HG02870 (cell line): ENCODE measurements around the gene DDX24.

Experiments
- ATAC-seq: cut with Tn5 transposase; IDR thresholded peaks from one replicate; pipeline ENCODE4 v1.9.1; 2021; ENCODE audit warnings: mild to moderate bottlenecking, moderate library complexity; ENCODE audit not compliant: unreplicated experiment

The DDX24 gene

GRCh38 chr14:94114589-94115057 is 33.6 kb upstream of the DDX24 start:
- no peak for ATAC-seq

GRCh38 chr14:94113908-94114588 is 33.0 kb upstream of the DDX24 start:
- ATAC-seq: no peak

DNA sequence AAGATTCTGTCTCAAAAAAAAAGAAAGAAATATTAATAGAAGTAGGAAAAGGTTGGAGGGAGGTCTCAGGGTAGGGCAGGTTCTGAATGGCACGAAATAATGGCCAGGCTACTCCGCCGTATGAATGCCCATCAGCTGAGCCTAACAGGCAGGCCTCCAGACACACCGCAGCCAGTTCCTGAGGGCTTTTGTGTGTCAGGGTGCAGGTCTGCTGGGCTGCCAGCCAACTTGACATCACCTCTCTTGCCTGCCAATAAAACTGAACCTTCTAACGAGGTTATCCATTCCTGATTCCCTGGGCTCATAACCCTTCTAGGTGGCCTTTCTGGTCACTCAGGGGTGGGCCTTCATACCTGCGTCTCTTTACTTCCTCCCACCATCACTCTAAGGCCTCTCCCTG is 32.5 kb upstream of the DDX24 start:
- ATAC-seq: no peak

DNA sequence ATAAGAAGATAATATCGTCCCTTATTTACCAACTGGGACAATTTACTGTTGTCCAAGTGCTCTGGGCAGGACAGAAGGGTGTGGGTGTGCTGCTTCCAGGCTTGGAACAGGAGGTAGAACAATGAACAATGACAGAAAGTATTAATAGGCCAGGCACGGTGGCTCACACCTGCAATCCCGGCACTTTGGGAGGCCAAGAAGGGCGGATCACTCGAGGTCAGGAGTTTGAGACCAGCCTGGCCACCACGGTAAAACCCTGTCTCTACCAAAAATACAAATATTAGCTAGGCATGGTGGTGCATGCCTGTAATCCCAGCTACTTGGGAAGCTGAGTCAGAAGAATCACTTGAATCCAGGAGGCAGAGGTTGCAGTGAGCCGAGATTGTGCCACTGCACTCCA is 32.1 kb upstream of the DDX24 start:
- ATAC-seq: no peak

- ATAC-seq: no peak
These were observed 31.6 kb upstream of the DDX24 start for GRCh38 chr14:94112513-94113063.

DNA sequence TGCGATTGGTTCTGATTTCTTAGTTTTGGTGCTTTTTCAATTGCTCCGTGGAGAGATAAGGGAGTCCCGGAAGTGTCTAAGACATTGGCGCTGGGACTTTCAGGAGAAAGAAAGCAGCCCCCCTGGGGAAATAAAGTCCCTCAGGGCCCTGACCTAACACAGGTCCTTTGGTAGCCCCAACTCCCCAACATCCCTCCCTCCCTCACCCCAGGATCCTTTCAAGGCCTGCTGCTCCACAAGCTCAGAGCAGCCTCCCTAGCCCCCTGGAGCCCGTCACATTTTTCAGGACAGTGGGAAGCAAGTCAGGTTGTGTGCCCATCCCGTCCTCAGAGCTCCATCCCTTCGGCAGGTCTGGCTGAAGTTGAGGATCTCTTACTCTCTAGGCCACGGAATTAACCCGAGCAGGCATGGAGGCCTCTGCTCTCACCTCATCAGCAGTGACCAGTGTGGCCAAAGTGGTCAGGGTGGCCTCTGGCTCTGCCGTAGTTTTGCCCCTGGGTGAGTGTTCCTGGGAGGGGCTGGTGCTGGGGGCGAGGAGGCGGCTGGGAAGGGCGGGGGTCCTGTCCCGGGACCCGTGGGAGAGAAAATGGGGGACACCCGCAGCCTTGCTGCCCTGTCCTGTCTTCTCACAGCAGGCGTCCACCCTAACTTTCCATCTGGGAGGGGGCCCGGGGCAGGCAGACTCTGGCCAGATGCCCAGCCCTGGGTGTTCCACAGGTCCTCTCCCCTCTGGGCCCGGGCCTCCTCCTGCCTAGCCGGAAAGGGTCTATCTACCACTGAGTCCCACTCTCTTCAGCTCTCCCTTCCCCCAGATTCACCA is 30.5 kb upstream of the DDX24 start:
- ATAC-seq: no peak

DNA sequence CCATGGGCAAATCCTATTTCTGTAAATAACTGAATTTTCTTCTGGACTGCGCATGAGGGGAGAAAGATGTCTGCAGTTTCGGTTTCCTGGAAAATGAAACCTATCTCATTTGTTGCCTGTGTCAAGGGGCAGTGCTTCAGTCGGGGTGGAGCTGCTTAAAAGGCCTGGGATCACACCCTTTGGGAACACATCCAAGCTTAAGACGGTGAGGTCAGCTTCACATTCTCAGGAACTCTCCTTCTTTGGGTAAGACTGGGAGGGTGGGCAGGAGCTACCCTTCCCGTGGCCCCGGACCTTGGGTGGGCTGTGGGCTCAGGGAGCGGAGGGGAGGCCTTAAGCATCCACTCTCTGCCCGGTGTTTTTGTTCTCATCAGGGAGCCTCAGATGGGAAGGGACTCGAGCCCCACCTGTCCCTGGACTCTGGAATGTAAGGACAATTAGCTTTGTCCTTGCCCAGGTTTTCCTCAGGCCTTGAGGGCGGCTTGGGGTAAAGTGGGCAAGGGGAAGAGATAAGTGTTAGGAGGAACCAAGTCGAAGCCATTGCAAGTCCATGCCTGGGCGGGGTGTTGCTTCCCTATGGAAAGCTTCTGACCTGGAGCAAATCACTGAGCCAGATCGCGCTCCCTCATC is 29.7 kb upstream of the DDX24 start, which contains the start of gene IFI27:
IFI27 (plus strand) TSS at position 185 of the 630 bp plus-strand sequence.
- no peak for ATAC-seq

GRCh38 chr14:94109915-94110250 is 28.9 kb upstream of the DDX24 start:
- no peak for ATAC-seq

DNA sequence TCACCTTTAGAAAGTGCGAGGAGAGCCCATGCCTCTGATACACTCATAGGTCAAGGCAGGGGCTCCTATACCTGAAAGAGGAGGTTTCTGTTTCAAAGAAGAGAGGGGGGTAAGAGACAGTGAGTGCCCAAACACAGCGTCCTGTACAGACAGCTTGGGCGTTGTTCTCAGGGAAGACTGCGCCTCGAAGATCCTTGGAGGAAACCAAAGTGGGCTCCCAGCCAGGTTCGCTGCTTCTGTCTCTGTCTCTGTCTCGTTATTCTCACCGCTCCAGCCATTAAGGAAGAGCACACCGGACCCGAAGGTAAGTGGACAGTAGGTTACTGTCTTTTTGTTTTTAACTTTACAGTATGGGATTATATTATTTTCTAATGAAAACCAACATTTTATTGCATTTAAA is 23.7 kb upstream of the DDX24 start:
- no peak for ATAC-seq

DNA sequence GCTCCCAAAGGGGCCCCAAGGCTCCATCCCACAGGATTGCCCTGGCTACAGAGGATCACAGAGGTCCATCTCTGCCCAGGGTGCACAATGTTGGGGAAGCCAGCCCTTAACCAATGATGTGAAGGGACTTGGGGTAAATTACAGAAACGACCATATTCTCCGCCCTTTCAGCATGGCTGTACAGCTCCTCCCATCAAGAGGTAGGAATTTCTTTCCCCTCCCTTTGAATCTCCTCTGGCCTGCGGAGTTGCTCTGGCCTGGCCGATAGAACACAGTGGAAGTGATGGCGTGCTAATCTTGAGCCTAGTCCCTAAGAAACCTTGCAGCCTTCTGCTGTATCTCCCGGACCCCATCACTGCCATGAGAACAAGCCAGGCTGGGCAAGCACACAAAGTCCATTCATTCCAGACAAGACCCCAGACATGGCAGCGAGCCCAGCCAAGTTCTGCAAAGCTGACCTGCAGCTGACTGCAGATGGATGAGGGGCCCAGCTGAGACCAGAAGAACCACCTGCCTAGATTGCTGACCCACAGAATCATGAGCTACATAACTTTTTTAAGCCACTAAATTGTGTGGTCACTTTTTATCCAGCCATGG is 22.6 kb upstream of the DDX24 start:
- ATAC-seq: no peak

DNA sequence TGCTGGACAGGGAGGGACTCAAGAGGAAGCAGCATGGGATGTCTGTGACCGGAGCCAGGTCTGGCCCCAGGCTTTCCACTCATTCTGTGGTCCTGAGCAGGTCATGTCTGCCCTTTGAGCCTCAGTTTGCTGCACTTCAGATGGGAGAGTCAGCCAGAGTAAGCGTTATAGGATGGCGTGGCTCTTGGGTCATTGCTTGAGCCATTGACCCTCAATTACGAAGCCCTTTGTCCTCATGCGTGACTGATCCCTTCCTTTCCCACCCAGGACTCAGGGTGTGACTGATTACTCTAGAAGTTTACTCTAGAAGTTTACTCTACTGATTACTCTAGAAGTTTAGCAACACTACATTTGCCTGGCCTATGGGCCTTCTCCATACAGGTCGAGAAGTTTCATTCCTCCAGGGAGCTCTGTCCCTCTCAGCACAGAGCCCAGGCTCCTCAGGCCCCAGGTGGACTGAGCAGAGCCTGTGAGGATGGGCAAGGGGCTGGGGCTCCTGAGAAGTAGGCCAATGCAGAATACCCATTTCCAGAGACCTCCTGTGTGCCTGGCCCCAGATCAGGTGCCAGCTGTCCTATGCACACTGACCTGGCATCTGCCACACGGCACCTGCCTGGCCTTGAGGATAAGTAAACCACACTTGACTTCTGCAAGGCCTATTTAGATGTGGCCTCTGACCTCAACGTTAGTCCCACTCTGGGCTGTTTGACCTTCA is 21.9 kb upstream of the DDX24 start:
- ATAC-seq: no peak

- ATAC-seq: no peak
These were observed 20.7 kb upstream of the DDX24 start for GRCh38 chr14:94101748-94102147.

- no peak for ATAC-seq
These were observed 19.8 kb upstream of the DDX24 start for GRCh38 chr14:94100847-94101246.

DNA sequence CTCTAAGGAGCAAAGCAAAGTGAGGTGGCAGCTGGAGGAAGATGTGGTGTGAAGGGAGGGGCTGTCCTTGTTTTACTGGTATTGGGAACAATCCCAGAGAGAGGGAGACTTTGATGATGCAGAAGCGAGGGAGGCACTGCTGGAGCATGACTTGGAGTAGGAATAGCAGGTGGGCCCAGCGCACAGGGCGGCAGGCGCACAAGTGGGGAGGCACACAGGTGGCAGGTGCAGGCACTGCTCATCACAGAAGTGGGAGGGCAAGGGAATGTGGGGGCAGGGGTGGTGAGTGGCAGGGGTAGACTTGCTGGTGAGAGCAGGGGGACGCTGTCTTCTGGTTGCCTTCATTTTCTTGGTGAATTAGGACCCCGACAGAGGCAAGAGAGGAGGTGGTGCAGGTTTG is 18.0 kb upstream of the DDX24 start:
- no peak for ATAC-seq

- no peak for ATAC-seq
These were observed 17.5 kb upstream of the DDX24 start for GRCh38 chr14:94098326-94098992.

DNA sequence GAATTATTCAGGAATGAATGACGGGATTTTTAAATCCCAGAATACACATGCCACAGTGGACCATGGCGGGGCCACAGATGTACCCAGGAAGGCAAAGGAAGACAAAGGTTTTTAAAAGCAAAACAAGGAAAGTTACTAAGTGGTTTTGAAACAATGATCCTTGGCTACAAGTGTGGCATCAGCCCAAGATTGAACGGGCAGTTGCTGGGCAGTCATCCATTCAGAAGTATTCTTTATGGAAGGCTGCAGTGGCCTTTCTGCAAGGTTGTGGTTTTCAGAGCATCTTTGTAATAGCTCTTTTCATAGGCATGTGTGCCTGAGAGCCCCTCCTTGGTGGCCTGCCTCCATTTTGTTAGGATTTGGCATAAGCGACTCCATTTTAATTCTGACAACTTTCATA is 16.1 kb upstream of the DDX24 start:
- no peak for ATAC-seq

DNA sequence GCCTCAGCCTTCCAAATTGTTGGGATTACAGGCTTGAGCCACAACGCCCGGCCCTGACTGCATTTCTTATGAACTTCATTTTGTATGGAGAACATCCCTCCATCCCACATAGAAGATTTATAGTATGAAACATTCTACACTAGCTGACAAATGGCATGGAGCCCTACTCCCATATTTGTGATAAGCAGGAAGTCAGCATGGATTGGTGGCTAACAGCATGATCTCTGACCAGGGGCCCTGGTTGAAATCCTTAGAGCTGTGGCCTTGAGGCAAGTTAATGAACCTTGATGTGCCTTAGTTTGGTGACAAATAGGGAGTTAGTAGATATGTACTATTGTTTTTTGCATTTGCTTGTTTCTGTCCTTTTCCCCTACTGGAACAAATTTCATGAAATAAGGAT is 12.4 kb upstream of the DDX24 start:
- no peak for ATAC-seq

DNA sequence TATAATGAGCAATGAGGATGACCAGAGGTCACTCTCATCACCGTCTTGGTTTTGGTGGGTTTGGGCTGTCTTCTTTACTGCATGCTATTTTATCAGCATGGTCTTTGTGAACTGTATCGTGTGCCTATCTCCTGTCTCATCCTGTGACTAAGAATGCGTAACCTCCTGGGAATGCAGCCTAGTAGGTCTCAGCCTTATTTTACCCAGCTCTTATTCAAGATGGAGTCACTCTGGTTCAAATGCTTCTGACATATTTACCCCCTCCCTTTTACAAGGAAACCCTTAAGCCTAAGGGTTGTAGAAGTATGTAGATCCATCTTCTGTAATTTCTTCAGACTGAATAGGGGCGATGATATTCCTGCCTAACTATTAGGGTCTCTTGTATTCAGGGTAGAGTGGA is 8.5 kb upstream of the DDX24 start:
- no peak for ATAC-seq

- ATAC-seq: no peak
These were observed 7.5 kb upstream of the DDX24 start for GRCh38 chr14:94088516-94088915.

DNA sequence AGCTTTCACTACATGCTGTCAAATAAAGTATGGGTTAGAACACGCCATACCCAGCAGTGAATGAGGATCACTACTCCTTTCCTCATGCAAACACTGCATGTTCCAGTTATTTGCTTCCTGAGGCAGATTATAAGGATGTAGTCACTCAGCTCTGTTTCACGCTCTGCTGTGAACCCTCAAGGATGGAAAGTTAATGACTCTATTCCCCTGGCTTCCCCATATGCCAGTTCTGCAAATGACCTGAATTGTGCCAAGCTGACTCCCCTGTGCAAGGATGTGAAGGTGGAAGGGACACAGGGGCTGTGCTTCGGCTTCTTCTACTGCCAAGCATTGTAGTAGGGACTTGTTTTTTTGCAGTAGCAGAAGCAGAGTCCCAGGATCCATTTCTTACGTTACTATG is 6.9 kb upstream of the DDX24 start:
- ATAC-seq: no peak
